ENCODE measurements around the gene RNF220. TPM values are rescaled to one million over a fixed set of nuclear protein-coding genes. Genes with fewer than 3 reads are reported as not detected.

The RNF220 gene
- total and polyA plus RNA-seq, 2 donors (not counting 3 experiments of a cell fraction or from before 2014, with no cell fraction given) = 62.7 to 66.6 TPM

DNA sequence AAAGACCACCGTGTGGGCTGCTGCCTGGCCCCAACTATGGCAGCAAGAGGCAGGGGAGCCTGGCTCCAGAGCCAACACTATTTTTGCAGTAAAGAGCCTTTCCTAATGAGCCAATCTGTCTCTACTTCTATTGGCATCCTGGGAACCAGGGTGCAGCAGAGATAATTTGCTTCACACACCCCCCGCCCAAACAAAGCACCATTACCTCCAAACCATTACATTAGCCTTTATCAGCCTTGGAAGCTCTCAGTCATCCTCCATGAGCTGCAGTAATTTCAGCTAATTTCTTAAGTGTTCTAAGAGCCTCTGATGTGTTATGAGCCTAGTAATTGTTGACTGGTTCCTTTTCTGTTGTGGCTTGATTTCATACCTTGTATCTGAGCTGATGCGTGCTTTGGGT lies 291.0 kb downstream of the RNF220 start:
- intact Hi-C loops (cut with micrococcal nuclease) = no loop called here
- Histone ChIP-seq H3K79me2 (ENCODE audit: control insufficient read depth, insufficient read depth, low read length) (no peaks in the 10 kb centered on the region), H4K20me1 (replicated peaks; ENCODE audit: control insufficient read depth, extremely low read depth, insufficient read depth, low read length) (no peaks in the 10 kb centered on the region), H2AFZ (ENCODE audit: low read depth, low read length) (no peak overlapping the region), H3K27me3 (ENCODE audit: control insufficient read depth in 2 of 2, insufficient read depth in 2 of 2, low read length in 2 of 2) (peaks cover 2 to 18% of the 10 kb centered on the region in 2 experiments), H3K4me3 (replicated peaks in 1 of 3; ENCODE audit: insufficient read depth in 1 of 3, low read depth in 1 of 3, low read length in 3 of 3) (no peak overlapping the region), H3K9me3 (replicated peaks; ENCODE audit: control insufficient read depth, insufficient read depth, low read length) (no peaks in the 10 kb centered on the region), H3K4me2 (ENCODE audit: insufficient read depth, low read length) (no peak overlapping the region), H3K9me1 (replicated peaks; ENCODE audit: control insufficient read depth, extremely low read depth, insufficient read depth, low read length) (no peaks in the 10 kb centered on the region), H3K9ac (replicated peaks; ENCODE audit: extremely low read depth, insufficient read depth, low read length) (no peak overlapping the region), H3K4me1 (ENCODE audit: control insufficient read depth, extremely low read depth, insufficient read depth, low read length) (no peaks in the 10 kb centered on the region), H3K36me3 (ENCODE audit: control insufficient read depth in 2 of 2, extremely low read depth in 1 of 2, insufficient read depth in 2 of 2, low read length in 2 of 2) (no peaks in the 10 kb centered on the region), H3K27ac (ENCODE audit: insufficient read depth, low read depth, low read length) (no peak overlapping the region)
- POLR2A ChIA-PET = no interaction called here
- dilution Hi-C loops (cut with MboI; ENCODE audit: extremely low pct_ligation_motif_present, low sequenced_read_pairs) = no loop called here
- TF ChIP-seq POLR2A (IDR thresholded peaks at IDR 0.05; ENCODE audit: low read depth, low read length) (no peak), MYC (IDR thresholded peaks at IDR 0.05; ENCODE audit: low read depth, low read length) (no peak), POLR2AphosphoS5 (IDR thresholded peaks at IDR 0.05; ENCODE audit: insufficient read depth, low read depth, low read length) (no peak), JUN (IDR thresholded peaks at IDR 0.05; ENCODE audit: borderline replicate concordance, insufficient read depth, insufficient read length, low read depth) (no peak), EZH2 (IDR thresholded peaks at IDR 0.05; ENCODE audit: borderline replicate concordance, low read depth, low read length, severe bottlenecking) (no peak), FOS (IDR thresholded peaks at IDR 0.05; ENCODE audit: borderline replicate concordance, insufficient read depth, low read length) (no peak), GATA2 (IDR thresholded peaks at IDR 0.05; ENCODE audit: insufficient read depth, insufficient read length, low read depth, low read length) (no peak)
- TF ChIP-seq, protein P1, sequence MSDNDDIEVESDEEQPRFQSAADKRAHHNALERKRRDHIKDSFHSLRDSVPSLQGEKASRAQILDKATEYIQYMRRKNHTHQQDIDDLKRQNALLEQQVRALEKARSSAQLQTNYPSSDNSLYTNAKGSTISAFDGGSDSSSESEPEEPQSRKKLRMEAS (IDR thresholded peaks at IDR 0.05; ENCODE audit: insufficient read depth, insufficient read length) = no peak
- TF ChIP-seq, protein P2, sequence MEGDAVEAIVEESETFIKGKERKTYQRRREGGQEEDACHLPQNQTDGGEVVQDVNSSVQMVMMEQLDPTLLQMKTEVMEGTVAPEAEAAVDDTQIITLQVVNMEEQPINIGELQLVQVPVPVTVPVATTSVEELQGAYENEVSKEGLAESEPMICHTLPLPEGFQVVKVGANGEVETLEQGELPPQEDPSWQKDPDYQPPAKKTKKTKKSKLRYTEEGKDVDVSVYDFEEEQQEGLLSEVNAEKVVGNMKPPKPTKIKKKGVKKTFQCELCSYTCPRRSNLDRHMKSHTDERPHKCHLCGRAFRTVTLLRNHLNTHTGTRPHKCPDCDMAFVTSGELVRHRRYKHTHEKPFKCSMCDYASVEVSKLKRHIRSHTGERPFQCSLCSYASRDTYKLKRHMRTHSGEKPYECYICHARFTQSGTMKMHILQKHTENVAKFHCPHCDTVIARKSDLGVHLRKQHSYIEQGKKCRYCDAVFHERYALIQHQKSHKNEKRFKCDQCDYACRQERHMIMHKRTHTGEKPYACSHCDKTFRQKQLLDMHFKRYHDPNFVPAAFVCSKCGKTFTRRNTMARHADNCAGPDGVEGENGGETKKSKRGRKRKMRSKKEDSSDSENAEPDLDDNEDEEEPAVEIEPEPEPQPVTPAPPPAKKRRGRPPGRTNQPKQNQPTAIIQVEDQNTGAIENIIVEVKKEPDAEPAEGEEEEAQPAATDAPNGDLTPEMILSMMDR (IDR thresholded peaks at IDR 0.05; ENCODE audit: extremely low read depth in 1 of 2, insufficient read depth in 1 of 2, low read depth in 1 of 2, low read length in 2 of 2) = no peak
- FAIRE-seq (no peak), DNase-seq (ENCODE audit: low read depth, low spot score) (no peak)
- CTCF ChIA-PET = interaction anchor here (1.3 to 1.9 kb wide), 4 partner anchors 8 to 318 kb away, joined by 3 to 4 read pairs (median 4); no protein-coding TSS in a partner anchor
- BruUV-seq (replicated peaks) = no TSS peak
